Neural crest cell (in vitro differentiated cells): ENCODE results near the gene CXCL6. TPM values are rescaled to one million over a fixed set of nuclear protein-coding genes. Genes with fewer than 3 reads are reported as not detected.

Experiments used
- DNase-seq: peaks from one replicate; pipeline ENCODE4 v3.0.0; 2021; ENCODE audit warnings: low read depth, mixed read lengths, low spot score
- H3K27ac Mint-ChIP-seq: one replicate; pipeline ENCODE4 v1.8.0; 2021; ENCODE audit warnings: mild to moderate bottlenecking, mixed read lengths; ENCODE audit not compliant: unreplicated experiment
- H3K27me3 Mint-ChIP-seq: 2 replicates; pipeline ENCODE4 v1.8.0; 2021; ENCODE audit warnings: low read depth, mild to moderate bottlenecking, mixed read lengths
- H3K36me3 Mint-ChIP-seq: 2 replicates; pipeline ENCODE4 v1.8.0; 2021; ENCODE audit warnings: low read depth, mild to moderate bottlenecking, mixed read lengths
- H3K4me1 Mint-ChIP-seq: 2 replicates; pipeline ENCODE4 v1.8.0; 2021; ENCODE audit warnings: mixed read lengths
- H3K4me3 Mint-ChIP-seq: one replicate; pipeline ENCODE4 v1.8.0; 2021; ENCODE audit warnings: mild to moderate bottlenecking, mixed read lengths
- H3K9me3 Mint-ChIP-seq: 2 replicates; pipeline ENCODE4 v1.8.0; 2021; ENCODE audit warnings: mixed read lengths
- CTCF ChIP-seq: fragments of 200-600 bp; sonication (generic); conservative IDR thresholded peaks from 2 replicates; pipeline ENCODE4 v1.5.0; 2021; ENCODE audit warnings: antibody characterized with exemption, mild to moderate bottlenecking
- long read RNA-seq: library from polyadenylated mRNA; unstranded; transcript quantifications from one replicate; pipeline ENCODE4 v2.0.0, GENCODE V29; 2020
- total RNA-seq: library from RNA; stranded (reverse); gene quantifications from 2 replicates; pipeline ENCODE4 v1.2.1, GENCODE V29; 2021

The CXCL6 gene
- total RNA-seq: 0.39 TPM in 1 of 2 replicates, not detected in the other
- long read RNA-seq: 0 reads

- peak; percentile 36 for DNase-seq
- Mint-ChIP-seq H3K27ac (no peak within 1 kb of the TSS), H3K4me1 (peaks cover 12% of the 10 kb centered on the region), H3K4me3 (peak within 1 kb of the TSS; percentile 84), H3K36me3 (no peaks in the 10 kb centered on the region), H3K27me3 (peaks cover 41% of the 10 kb centered on the region), H3K9me3 (no peaks in the 10 kb centered on the region)
- no peak for TF ChIP-seq CTCF
Observed at GRCh38 chr4:73836373-73837279, at the start of gene CXCL6. CXCL6 (plus strand) TSS chr4:73836678; CDS start chr4:73836751, 73 bp downstream.

- H3K27ac Mint-ChIP-seq: no peak overlapping the region
- no peaks in the 10 kb centered on the region for H3K4me1 Mint-ChIP-seq
- H3K4me3 Mint-ChIP-seq: no peak overlapping the region
- peaks cover 5% of the 10 kb centered on the region for H3K27me3 Mint-ChIP-seq
- no peak for DNase-seq
- no peaks in the 10 kb centered on the region for H3K9me3 Mint-ChIP-seq
- no peaks in the 10 kb centered on the region for H3K36me3 Mint-ChIP-seq
- TF ChIP-seq CTCF: no peak
Observed at GRCh38 chr4:73788411-73788810, 48.1 kb upstream of the CXCL6 start.

- Mint-ChIP-seq H3K4me1 (no peaks in the 10 kb centered on the region), H3K27me3 (no peaks in the 10 kb centered on the region), H3K36me3 (peaks cover 6% of the 10 kb centered on the region), H3K27ac (no peak overlapping the region), H3K9me3 (peaks cover 11% of the 10 kb centered on the region), H3K4me3 (no peak overlapping the region)
- no peak for TF ChIP-seq CTCF
- no peak for DNase-seq
Observed at GRCh38 chr4:73798842-73799241, 37.6 kb upstream of the CXCL6 start.

- Mint-ChIP-seq H3K36me3 (peaks cover 6% of the 10 kb centered on the region), H3K27ac (no peak overlapping the region), H3K9me3 (peaks cover 11% of the 10 kb centered on the region), H3K27me3 (no peaks in the 10 kb centered on the region), H3K4me1 (no peaks in the 10 kb centered on the region), H3K4me3 (no peak overlapping the region)
- no peak for TF ChIP-seq CTCF
- no peak for DNase-seq
Observed at GRCh38 chr4:73800206-73800605, 36.3 kb upstream of the CXCL6 start.

- H3K27me3 Mint-ChIP-seq: no peaks in the 10 kb centered on the region
- no peaks in the 10 kb centered on the region for H3K4me1 Mint-ChIP-seq
- peaks cover 3% of the 10 kb centered on the region for H3K36me3 Mint-ChIP-seq
- DNase-seq: no peak
- no peak overlapping the region for H3K27ac Mint-ChIP-seq
- H3K4me3 Mint-ChIP-seq: no peak overlapping the region
- H3K9me3 Mint-ChIP-seq: peaks cover 16% of the 10 kb centered on the region
- no peak for TF ChIP-seq CTCF
Observed at GRCh38 chr4:73801692-73802091, 34.8 kb upstream of the CXCL6 start.
